Mesendoderm (in vitro differentiated cells): Measurements from ENCODE around the gene DCST2.

ENCODE experiments used
- DNase-seq: peaks from one replicate; pipeline ENCODE4 v3.0.0; 2013
- H2AK5ac ChIP-seq: 2 replicates; pipeline ENCODE4 v1.6.1; 2013; ENCODE audit warnings: low read length, inconsistent platforms
- H2BK120ac ChIP-seq: 2 replicates; pipeline ENCODE4 v1.6.1; 2013; ENCODE audit warnings: low read depth, mild to moderate bottlenecking, low read length, moderate library complexity, mixed read lengths
- H2BK15ac ChIP-seq: replicated peaks from 2 replicates; pipeline ENCODE4 v1.6.1; 2013; ENCODE audit warnings: low read depth, mild to moderate bottlenecking, moderate library complexity
- H2BK5ac ChIP-seq: 2 replicates; pipeline ENCODE4 v1.6.1; 2013; ENCODE audit warnings: low read length, inconsistent platforms
- H3K18ac ChIP-seq: 2 replicates; pipeline ENCODE4 v1.6.1; 2013; ENCODE audit warnings: mild to moderate bottlenecking, low read length, mixed read lengths
- H3K23ac ChIP-seq: one replicate; pipeline ENCODE4 v1.6.1; 2013; ENCODE audit warnings: low read length
- H3K27ac ChIP-seq: 2 replicates; pipeline ENCODE4 v1.5.1; 2013; ENCODE audit warnings: low read depth, mild to moderate bottlenecking, inconsistent platforms, low read length, moderate library complexity
- H3K27me3 ChIP-seq: 2 replicates; pipeline ENCODE4 v1.6.1; 2013; ENCODE audit warnings: low read length, control low read depth, mild to moderate bottlenecking, inconsistent platforms; ENCODE audit not compliant: insufficient read depth, poor library complexity
- H3K36me3 ChIP-seq: 2 replicates; pipeline ENCODE4 v1.6.1; 2013; ENCODE audit warnings: low read length, inconsistent platforms; ENCODE audit not compliant: control insufficient read depth, insufficient read depth
- H3K4ac ChIP-seq: one replicate; pipeline ENCODE4 v1.6.1; 2013; ENCODE audit warnings: low read depth, mild to moderate bottlenecking, low read length, moderate library complexity
- H3K4me1 ChIP-seq: 2 replicates; pipeline ENCODE4 v1.6.1; 2013; ENCODE audit warnings: low read depth, low read length, inconsistent platforms; ENCODE audit not compliant: control insufficient read depth
- H3K4me2 ChIP-seq: 2 replicates; pipeline ENCODE4 v1.6.1; 2013; ENCODE audit warnings: low read length
- H3K4me3 ChIP-seq: 2 replicates; pipeline ENCODE4 v1.5.1; 2013; ENCODE audit warnings: mild to moderate bottlenecking, low read length
- H3K56ac ChIP-seq: one replicate; pipeline ENCODE4 v1.6.1; 2013; ENCODE audit warnings: low read length
- H3K79me1 ChIP-seq: 2 replicates; pipeline ENCODE4 v1.6.1; 2013; ENCODE audit warnings: low read length, inconsistent platforms
- H3K79me2 ChIP-seq: 2 replicates; pipeline ENCODE4 v1.6.1; 2013; ENCODE audit warnings: mild to moderate bottlenecking, low read length; ENCODE audit not compliant: control insufficient read depth, insufficient read depth
- H3K9ac ChIP-seq: 2 replicates; pipeline ENCODE4 v1.6.1; 2013; ENCODE audit warnings: low read length, inconsistent platforms
- H4K5ac ChIP-seq: one replicate; pipeline ENCODE4 v1.6.1; 2013; ENCODE audit warnings: low read length
- H4K8ac ChIP-seq: one replicate; pipeline ENCODE4 v1.6.1; 2013; ENCODE audit warnings: low read depth, mild to moderate bottlenecking, control low read depth, low read length, moderate library complexity
- WGBS: extraction: QIAGEN DNeasy Blood & Tissue Kit; methylation state at CpG from one replicate; pipeline ENCODE4 v1.1.7; 2013; ENCODE audit warnings: low lambda C conversion rate, missing lambda C conversion rate; ENCODE audit not compliant: insufficient coverage; ENCODE audit errors: extremely low coverage; 5-methylcytosine and 5-hydroxymethylcytosine counted together

DCST2 gene

DNA sequence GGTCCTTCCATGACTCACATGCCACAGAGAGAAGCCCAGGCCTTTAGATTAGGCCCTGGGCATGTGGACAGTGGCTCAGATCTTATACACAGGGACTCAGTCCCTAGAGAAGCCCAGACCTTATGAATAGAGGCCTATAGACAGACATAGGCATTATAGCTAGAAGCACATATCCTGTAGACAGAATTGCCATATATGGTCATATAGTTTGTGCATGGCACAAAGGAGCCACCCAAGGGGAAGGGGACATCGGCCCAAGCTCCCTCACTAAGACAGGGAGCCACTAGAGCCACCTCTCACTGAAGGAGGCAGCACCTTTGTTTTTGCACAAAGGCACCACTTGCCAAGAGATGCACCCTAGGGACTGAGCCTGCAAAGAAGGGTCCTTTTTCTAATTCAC lies 42.8 kb upstream of the DCST2 start:
- DNase-seq = no peak
- H3K4me3 ChIP-seq = no peak overlapping the region
- H4K5ac ChIP-seq = no peak overlapping the region
- no peaks in the 10 kb centered on the region for H3K79me1 ChIP-seq
- no peaks in the 10 kb centered on the region for H3K4me1 ChIP-seq
- no peak overlapping the region for H3K18ac ChIP-seq
- no peak overlapping the region for H2BK120ac ChIP-seq
- H3K27ac ChIP-seq = no peak overlapping the region
- peaks cover 17% of the 10 kb centered on the region for H3K27me3 ChIP-seq
- no peak overlapping the region for H2BK15ac ChIP-seq
- H3K9ac ChIP-seq = no peak overlapping the region
- WGBS = no CpG with 5 or more reads among the region's 1 CpG
- no peaks in the 10 kb centered on the region for H3K79me2 ChIP-seq
- no peak overlapping the region for H3K4ac ChIP-seq
- no peak overlapping the region for H3K56ac ChIP-seq
- no peak overlapping the region for H3K4me2 ChIP-seq
- H3K23ac ChIP-seq = no peak overlapping the region
- H4K8ac ChIP-seq = no peak overlapping the region
- no peak overlapping the region for H2BK5ac ChIP-seq
- no peak overlapping the region for H2AK5ac ChIP-seq
- H3K36me3 ChIP-seq = no peaks in the 10 kb centered on the region

DNA sequence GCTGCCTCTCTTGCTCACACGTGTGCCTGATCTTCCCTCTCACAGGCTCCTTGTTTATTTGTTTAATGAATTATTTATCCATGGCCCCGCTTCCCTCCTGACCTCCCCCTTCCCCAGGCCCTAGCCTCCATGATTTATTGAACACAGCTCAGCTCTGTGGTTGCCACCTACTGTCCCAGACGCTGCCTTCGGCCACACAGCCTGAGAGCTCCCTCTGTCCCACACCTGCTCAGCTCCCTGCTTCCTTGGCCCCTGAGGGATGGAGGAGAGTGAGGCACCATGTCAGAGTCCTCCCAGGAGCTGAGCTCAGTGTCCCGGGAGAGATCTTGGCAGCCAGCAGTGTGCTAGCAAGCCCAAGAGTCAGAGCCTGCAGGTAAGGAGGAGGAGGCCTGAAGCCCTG lies 42.0 kb upstream of the DCST2 start:
- no CpG with 5 or more reads among the region's 5 CpGs for WGBS
- no peak overlapping the region for H3K4me3 ChIP-seq
- peaks cover 12% of the 10 kb centered on the region for H3K27me3 ChIP-seq
- H3K36me3 ChIP-seq = no peaks in the 10 kb centered on the region
- no peak overlapping the region for H3K27ac ChIP-seq
- H3K79me2 ChIP-seq = no peaks in the 10 kb centered on the region
- H4K5ac ChIP-seq = no peak overlapping the region
- DNase-seq = no peak
- H2BK5ac ChIP-seq = no peak overlapping the region
- H4K8ac ChIP-seq = no peak overlapping the region
- H2BK15ac ChIP-seq = no peak overlapping the region
- no peak overlapping the region for H3K4me2 ChIP-seq
- H3K18ac ChIP-seq = no peak overlapping the region
- no peak overlapping the region for H2BK120ac ChIP-seq
- H3K9ac ChIP-seq = no peak overlapping the region
- H3K56ac ChIP-seq = no peak overlapping the region
- no peak overlapping the region for H3K23ac ChIP-seq
- no peak overlapping the region for H2AK5ac ChIP-seq
- H3K79me1 ChIP-seq = no peaks in the 10 kb centered on the region
- peaks cover 2% of the 10 kb centered on the region for H3K4me1 ChIP-seq
- no peak overlapping the region for H3K4ac ChIP-seq

DNA sequence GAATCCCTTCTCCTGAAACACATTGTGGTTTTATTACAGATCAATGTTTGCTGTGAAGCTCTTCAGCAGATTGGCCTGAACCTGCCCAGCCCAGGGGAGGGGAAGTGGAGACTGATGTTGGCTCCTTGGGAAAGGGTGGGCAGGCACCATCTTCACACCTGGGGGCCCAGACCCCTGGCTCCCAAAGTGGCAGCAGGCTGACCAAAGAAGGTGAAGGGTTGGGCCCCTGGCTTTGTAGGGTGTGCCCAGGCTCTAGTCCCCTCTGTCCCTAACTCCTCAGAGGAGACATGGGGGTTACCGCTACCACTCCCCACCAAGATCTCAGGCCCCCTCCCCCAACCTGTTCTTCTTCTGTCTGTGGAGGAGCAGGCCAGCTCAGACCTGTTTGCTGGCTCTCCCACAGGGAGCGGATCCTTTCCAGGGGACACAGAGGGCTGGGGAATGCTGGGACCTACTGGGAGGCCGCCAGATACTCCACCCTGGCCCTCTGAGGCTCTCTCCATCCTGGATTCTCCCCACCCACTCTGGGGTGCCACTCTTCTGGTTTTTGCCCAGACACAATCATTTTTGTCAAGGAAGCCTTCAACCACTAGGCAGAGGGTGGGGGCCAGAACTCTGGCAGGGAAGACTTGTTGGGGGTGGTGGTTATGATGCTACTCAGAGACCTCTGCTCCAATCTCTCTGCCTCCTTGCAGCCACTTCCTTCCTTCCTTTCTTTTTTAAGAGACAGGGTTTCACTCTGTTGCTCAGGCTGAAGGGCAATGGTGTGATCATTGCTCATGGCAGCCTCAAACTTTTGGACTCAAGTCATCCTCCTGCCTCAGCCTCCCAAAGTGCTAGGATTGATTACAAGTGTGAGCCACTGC lies 40.0 kb upstream of the DCST2 start:
- peaks cover 2% of the 10 kb centered on the region for H3K36me3 ChIP-seq
- WGBS = no CpG with 5 or more reads among the region's 3 CpGs

DNA sequence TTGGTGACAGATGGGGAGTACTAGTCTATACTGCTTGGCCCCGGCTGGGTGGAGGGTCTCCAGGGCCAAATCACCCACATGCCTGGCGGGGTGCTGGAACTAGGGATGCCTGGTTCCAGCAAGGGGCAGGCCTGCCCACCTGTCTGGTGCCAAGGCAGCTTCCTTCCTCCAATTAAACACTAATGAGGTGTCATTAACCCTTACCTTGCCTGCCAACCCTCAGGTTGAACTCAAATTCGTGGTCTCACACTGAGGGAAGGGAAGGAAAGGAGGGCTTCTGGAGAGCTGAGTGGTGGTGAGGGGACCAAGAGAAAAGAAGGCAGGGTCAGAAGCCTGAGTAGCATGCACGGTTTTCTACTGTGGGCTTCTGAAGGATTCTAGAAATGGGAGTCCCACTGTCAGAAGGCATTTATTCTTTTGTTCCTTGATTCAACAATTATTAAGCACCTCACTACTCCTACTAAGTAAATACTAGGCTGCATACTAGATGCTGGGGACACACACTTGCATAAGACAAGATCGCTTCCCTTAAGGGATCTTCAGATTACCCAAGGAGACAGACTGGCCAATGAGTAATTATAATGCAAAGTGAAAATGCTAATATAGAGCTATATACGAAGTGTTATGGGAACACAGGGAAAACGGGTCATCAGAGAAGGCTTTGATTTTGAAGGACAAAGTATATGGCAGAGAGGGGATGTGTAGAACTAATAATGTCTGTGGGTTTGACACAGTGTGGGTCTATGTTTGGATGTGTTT lies 39.1 kb upstream of the DCST2 start:
- Histone ChIP-seq H3K4me3 (no peak overlapping the region), H3K18ac (no peak overlapping the region), H2BK15ac (no peak overlapping the region), H3K27ac (no peak overlapping the region), H3K56ac (no peak overlapping the region), H2BK5ac (no peak overlapping the region), H2BK120ac (no peak overlapping the region), H3K4me2 (no peak overlapping the region), H3K9ac (no peak overlapping the region), H3K23ac (no peak overlapping the region), H3K4ac (no peak overlapping the region), H4K5ac (no peak overlapping the region), H3K79me2 (no peaks in the 10 kb centered on the region), H4K8ac (no peak overlapping the region), H2AK5ac (no peak overlapping the region), H3K4me1 (peaks cover 8% of the 10 kb centered on the region), H3K36me3 (peaks cover 2% of the 10 kb centered on the region), H3K27me3 (no peaks in the 10 kb centered on the region), H3K79me1 (no peaks in the 10 kb centered on the region)
- WGBS = no CpG with 5 or more reads among the region's 7 CpGs
- DNase-seq = no peak

More for the DNA sequence above, 40.0 kb upstream of the DCST2 start:
- no peak overlapping the region for H3K4me3 ChIP-seq
- no peak overlapping the region for H3K18ac ChIP-seq
- no peak overlapping the region for H2BK15ac ChIP-seq
- H3K4ac ChIP-seq = no peak overlapping the region
- H3K23ac ChIP-seq = no peak overlapping the region
- no peak overlapping the region for H3K56ac ChIP-seq
- peaks cover 8% of the 10 kb centered on the region for H3K4me1 ChIP-seq
- H3K27ac ChIP-seq = no peak overlapping the region
- no peak overlapping the region for H2BK5ac ChIP-seq
- DNase-seq = no peak
- no peaks in the 10 kb centered on the region for H3K79me2 ChIP-seq
- H2AK5ac ChIP-seq = no peak overlapping the region
- H2BK120ac ChIP-seq = no peak overlapping the region
- H3K79me1 ChIP-seq = no peaks in the 10 kb centered on the region
- H4K8ac ChIP-seq = no peak overlapping the region
- H4K5ac ChIP-seq = no peak overlapping the region
- no peak overlapping the region for H3K4me2 ChIP-seq
- no peak overlapping the region for H3K9ac ChIP-seq
- no peaks in the 10 kb centered on the region for H3K27me3 ChIP-seq

DNA sequence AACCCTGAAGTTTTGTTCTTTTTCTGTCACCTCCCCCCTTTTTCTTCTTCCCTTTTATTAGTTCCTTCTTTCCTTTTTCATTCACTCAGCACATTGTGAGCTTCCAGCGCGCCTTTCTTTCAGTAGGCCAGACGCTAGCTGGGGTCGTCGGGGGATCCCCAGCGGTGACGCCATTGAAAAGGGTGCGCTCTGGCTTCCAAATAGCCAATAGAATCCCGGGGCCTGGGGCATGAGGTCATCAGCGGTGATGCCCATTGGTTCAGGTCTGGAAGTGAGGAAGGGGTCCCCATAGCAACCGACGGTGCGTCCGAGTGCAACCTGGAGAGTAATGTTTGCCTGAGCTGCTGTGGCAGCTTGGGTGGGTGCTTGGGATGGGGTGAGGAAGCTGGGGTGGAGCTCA lies 38.1 kb upstream of the DCST2 start:
- WGBS = no CpG with 5 or more reads among the region's 14 CpGs
- DNase-seq = peak; percentile 86

More for the DNA sequence above, 38.1 kb upstream of the DCST2 start:
- H3K9ac ChIP-seq = no peak overlapping the region
- H3K56ac ChIP-seq = no peak overlapping the region
- no peak overlapping the region for H4K5ac ChIP-seq
- no peak overlapping the region for H3K4me2 ChIP-seq
- H3K18ac ChIP-seq = no peak overlapping the region
- no peaks in the 10 kb centered on the region for H3K79me2 ChIP-seq
- no peak overlapping the region for H2BK15ac ChIP-seq
- no peak overlapping the region for H2BK120ac ChIP-seq
- H3K4ac ChIP-seq = no peak overlapping the region
- no peak overlapping the region for H4K8ac ChIP-seq
- H3K4me1 ChIP-seq = peaks cover 8% of the 10 kb centered on the region
- no peak overlapping the region for H3K4me3 ChIP-seq
- no peak overlapping the region for H2AK5ac ChIP-seq
- H3K27me3 ChIP-seq = no peaks in the 10 kb centered on the region
- peaks cover 2% of the 10 kb centered on the region for H3K36me3 ChIP-seq
- no peaks in the 10 kb centered on the region for H3K79me1 ChIP-seq
- H3K27ac ChIP-seq = no peak overlapping the region
- H2BK5ac ChIP-seq = no peak overlapping the region
- no peak overlapping the region for H3K23ac ChIP-seq
